NOMO-1 (cell line): Measurements from ENCODE around the gene RNASEH2C.
"Not testable (repeated sequence)": the region's sequence is repeated elsewhere in the genome, so short reads cannot be mapped to it uniquely, and the experiment has no call there.

ENCODE experiments used
- DNase-seq, 2 experiments: peaks; one replicate each; lab custom pipeline; 2025; ENCODE audit not compliant: unreplicated experiment in 2 of 2; lab: John Stamatoyannopoulos, UW

Gene RNASEH2C

DNA sequence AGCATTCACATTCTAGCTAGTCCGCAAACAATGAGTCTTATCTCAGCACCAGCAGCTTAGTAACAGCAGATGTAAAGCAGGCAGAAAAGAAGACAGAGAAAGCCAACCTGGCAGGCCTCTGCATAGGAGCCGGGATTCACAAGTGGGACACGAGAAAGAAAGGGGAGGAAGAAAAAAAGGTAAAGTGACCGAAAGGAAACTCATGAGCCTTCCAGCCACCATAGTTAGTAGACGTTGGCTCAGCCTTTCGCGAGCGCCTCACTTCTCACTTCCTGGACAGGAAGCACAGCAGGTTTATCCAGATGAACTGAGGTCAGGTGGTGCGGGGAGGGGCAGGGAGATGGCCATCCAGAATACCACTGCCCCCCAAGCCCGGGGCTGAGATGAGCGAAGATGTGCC is 28.2 kb downstream of the RNASEH2C start:
- DNase-seq, result no peak

DNA sequence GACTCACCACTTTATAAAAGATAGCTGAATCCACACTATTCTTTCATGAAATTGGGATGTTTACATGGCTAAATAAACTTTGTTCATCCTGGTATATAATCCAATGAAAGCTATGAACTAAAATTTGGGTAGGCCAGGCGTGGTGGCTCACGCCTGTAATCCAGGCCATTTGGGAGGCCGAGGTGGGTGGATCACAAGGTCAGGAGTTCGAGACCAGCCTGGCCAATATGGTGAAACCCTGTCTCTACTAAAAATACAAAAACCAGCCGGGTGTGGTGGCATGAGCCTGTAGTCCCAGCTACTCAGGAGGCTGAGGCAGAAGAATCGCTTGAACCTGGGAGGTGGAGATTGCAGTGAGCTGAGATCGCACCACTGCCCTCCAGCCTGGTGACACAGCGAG is 28.8 kb downstream of the RNASEH2C start:
- DNase-seq, result not testable (repeated sequence)

DNA sequence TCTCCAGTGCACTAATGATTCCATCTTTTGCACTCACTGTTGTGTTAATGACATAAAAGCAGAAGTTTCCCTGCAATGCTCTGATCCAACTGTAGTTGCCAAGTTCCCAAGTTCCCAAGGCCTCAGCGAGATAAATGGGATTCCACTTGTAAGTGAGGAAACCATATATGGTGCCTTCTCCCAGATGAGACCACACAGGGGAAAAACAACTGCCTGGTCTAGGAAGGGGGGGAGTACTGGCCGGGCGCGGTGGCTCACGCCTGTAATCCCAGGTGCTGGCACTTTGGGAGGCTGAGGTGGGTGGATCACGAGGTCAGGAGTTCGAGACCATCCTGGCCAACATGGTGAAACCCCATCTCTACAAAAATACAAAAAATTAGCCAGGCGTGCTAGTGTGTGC is 34.6 kb downstream of the RNASEH2C start:
- no peak for DNase-seq

DNA sequence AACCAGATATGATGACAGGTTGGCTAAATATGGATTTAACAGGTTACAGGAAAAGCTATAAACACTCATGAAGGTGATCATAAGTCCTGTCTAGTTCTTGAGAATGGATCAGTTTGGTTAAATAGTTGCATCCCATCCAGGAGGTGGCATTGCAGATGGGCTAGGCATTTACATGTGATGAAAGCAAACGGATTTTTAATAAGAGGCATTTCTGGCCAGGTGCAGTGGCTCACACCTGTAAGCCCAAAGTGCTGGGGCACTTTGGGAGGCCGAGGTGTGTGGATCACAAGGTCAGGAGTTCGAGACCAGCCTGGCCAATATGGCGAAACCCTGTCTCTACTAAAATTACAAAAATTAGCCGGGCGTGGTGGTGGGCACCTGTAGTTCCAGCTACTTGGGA is 37.1 kb downstream of the RNASEH2C start:
- DNase-seq, result not testable (repeated sequence)

DNA sequence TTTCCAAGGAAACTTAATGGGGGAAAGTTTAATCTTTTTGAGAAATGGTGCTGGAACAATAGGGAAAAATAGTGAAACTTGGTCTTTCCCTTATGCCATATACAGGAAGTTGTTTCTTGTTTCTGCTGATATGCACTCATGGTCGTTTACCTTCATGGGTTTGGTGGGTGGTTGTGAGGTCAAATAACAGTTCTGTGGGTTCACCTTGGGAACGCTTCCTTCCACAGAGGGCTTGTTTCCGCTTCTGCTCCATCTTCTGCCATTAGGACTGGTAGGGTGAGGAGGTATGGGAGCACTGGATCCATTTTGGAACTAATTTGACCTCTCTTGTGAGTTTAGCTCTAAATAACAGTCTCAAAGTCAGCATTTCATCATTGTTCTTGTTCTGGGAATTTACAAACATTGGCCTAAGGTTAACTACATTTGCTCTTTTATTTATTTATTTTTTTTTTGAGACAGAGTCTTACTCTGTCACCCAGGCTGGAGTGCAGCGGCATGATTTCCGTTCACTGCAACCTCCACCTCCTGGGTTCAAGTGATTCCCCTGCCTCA is 40.3 kb downstream of the RNASEH2C start:
- no peak for DNase-seq

DNA sequence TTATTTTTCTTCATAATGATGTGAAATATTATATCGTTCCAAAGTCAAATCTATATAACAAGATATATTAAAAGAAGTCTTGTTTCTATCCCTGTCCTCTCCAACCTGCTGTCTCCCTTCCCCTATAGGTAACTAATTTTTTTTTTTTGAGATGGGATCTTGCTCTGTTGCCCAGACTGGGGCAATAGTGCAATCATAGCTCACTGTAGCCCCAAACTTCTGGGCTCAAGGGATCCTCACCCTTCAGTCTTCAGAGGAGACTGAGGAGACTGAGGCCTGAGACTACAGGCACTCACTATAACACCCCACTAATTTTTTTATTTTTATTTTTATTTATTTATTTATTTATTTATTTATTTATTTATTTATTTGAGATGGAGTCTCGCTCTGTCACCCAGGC is 47.6 kb downstream of the RNASEH2C start:
- no peak for DNase-seq

DNA sequence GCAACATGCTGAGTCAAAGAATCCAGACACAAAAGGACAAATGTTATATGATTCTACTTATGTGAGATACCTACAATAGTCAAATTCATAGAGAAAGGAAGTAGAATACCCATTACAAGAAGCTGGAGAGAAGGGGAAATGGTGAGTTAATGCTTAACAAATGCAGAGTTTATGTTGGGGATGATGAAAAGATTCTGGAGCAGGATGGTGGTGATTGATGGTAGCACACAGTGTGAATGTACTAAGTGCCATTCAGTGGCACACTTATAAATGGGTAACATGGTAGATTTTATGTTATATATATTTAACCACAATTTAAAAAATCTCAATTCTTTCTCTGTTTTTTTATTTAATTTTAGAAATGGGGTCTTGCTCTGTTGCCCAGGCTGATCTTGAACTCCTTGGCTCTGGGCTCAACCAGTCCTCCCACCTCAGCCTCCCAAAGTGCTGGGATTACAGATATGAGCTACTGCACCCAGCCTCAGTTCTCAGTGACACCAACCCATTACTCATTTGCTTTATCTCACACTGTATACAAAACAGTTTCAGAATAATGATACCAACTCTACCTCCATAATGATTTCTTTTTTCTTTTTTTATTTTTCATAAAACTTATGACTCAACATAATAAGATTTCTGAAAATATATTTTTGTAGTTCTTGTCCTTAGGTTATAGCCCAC is 48.3 kb downstream of the RNASEH2C start:
- no peak for DNase-seq
